Measurements from ENCODE around the gene EFR3B. TPM values are rescaled to one million over a fixed set of nuclear protein-coding genes. Genes with fewer than 3 reads are reported as not detected.
A peak's percentile ranks its signal among the peaks of the same experiment; 100 is the strongest.

EFR3B gene
- polyA plus RNA-seq, 2 of the 4 experiments (the other 2 are of a cell fraction) = 6.5 to 12.5 TPM

DNA sequence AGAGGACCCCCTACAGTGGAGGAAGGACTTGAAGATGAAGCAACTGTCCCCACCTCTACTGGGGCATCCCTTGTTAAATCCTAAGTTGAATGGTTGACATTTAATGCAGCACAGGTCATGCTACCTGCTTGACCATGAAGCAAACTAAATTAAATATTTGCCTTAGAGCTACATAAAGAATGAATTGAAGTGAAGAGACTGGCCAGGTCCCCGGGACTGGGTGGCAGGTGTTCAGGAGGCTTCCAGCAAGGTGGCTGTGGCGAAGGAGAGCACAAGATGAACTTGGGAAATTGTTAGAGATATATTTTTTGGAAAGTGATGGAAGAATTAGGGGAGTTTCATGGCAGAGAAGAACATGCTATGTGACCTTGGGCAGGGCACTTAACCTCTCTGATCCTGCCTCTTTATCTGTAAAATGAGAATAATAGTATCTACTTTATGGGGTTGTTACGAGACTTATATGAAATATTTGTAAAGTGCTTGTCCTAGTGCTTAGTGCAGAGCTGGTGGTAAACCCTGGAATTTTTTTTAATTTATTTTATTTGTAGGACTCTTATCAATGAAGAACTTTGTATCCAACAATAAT lies 37.3 kb downstream of the EFR3B start:
- ChIA-PET CTCF (interaction anchor here (1.0 to 10.3 kb wide), 8 partner anchors 24 to 105 kb away, joined by 3 to 65 read pairs (median 4); no protein-coding TSS in a partner anchor), POLR2A (interaction anchor here (1.0 to 1.3 kb wide), 2 partner anchors 27 to 38 kb away, joined by 4 to 9 read pairs; partner anchors contain the start of gene EFR3B)
- H3K4me2 ChIP-seq = peak overlapping the region; percentile 72
- H3K9me3 ChIP-seq = no peaks in the 10 kb centered on the region
- no peak for ATAC-seq
- 74% methylated on average over 3 of the region's 3 CpGs for WGBS (ENCODE audit: missing lambda C conversion rate)
- DNase-seq (ENCODE audit: low read depth in 1 of 2, low spot score in 1 of 2) = peak in 1 of 2 experiments; percentile 29
- peaks cover 22% of the 10 kb centered on the region for H3K4me1 ChIP-seq
- H3K27ac ChIP-seq = peak overlapping the region; percentile 0 to 69; a peak in 3 of 6 replicates
- H3K4me3 ChIP-seq = no peak overlapping the region
- FAIRE-seq = no peak
- TF ChIP-seq ZFP36 (IDR thresholded peaks at IDR 0.05; ENCODE audit: borderline replicate concordance, partially characterized antibody) (peak; percentile 37), POLR2A (IDR thresholded peaks at IDR 0.05; ENCODE audit: low read length) (no peak)

DNA sequence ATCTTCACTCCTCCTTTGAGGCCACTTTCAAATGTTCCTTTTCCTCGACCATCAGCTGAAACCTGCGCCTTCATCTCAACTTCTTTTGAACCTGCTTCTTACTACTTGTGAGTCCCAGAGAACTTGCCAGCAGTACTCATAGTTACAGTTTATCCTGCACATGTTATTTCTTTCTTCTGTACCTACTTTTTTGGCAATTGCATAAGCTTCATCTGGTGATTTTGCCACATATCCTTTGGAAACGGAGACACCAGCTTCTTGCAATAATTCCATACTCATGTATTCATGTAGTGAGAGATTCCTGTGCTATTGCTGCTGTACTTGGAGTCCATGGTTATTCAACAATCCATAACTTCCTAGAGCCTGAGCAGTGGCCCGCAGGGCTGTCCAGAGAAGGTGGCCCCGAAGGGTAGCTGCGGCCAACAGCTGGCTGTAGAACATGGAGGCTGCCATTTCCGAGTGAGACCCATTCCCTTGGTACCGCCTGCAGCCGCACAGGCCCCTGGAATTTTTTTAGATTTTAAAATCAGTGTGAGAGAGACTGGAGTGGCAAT lies 39.4 kb downstream of the EFR3B start:
- no peak for FAIRE-seq
- WGBS (ENCODE audit: missing lambda C conversion rate) = 90% methylated on average over 9 of the region's 9 CpGs
- ChIA-PET POLR2A (no interaction called here), CTCF (interaction anchor here (0.8 to 10.3 kb wide), 9 partner anchors 9 to 107 kb away, joined by 3 to 65 read pairs (median 3); no protein-coding TSS in a partner anchor)
- H3K4me3 ChIP-seq = no peak overlapping the region
- TF ChIP-seq POLR2A (IDR thresholded peaks at IDR 0.05; ENCODE audit: low read length) (no peak), MAFK (IDR thresholded peaks at IDR 0.05; ENCODE audit: partially characterized antibody) (no peak), ATOH8 (CRISPR knock-in tag; IDR thresholded peaks at IDR 0.05; ENCODE audit: low read depth) (no peak), FOSL2 (IDR thresholded peaks at IDR 0.05) (no peak), FOSL2 (CRISPR knock-in tag; IDR thresholded peaks at IDR 0.05) (no peak), E2F6 (IDR thresholded peaks at IDR 0.05; ENCODE audit: borderline replicate concordance, low read depth) (no peak), EHMT2 (IDR thresholded peaks at IDR 0.05; ENCODE audit: low read depth) (no peak)
- TF ChIP-seq, protein P1, sequence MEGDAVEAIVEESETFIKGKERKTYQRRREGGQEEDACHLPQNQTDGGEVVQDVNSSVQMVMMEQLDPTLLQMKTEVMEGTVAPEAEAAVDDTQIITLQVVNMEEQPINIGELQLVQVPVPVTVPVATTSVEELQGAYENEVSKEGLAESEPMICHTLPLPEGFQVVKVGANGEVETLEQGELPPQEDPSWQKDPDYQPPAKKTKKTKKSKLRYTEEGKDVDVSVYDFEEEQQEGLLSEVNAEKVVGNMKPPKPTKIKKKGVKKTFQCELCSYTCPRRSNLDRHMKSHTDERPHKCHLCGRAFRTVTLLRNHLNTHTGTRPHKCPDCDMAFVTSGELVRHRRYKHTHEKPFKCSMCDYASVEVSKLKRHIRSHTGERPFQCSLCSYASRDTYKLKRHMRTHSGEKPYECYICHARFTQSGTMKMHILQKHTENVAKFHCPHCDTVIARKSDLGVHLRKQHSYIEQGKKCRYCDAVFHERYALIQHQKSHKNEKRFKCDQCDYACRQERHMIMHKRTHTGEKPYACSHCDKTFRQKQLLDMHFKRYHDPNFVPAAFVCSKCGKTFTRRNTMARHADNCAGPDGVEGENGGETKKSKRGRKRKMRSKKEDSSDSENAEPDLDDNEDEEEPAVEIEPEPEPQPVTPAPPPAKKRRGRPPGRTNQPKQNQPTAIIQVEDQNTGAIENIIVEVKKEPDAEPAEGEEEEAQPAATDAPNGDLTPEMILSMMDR (IDR thresholded peaks at IDR 0.05) = no peak
- no peak for ATAC-seq
- H3K27ac ChIP-seq = no peak overlapping the region
- H3K4me1 ChIP-seq = peaks cover 22% of the 10 kb centered on the region
- DNase-seq (ENCODE audit: low read depth in 1 of 2, low spot score in 1 of 2) = no peak
- H3K9me3 ChIP-seq = no peaks in the 10 kb centered on the region
- H3K4me2 ChIP-seq = no peak overlapping the region

DNA sequence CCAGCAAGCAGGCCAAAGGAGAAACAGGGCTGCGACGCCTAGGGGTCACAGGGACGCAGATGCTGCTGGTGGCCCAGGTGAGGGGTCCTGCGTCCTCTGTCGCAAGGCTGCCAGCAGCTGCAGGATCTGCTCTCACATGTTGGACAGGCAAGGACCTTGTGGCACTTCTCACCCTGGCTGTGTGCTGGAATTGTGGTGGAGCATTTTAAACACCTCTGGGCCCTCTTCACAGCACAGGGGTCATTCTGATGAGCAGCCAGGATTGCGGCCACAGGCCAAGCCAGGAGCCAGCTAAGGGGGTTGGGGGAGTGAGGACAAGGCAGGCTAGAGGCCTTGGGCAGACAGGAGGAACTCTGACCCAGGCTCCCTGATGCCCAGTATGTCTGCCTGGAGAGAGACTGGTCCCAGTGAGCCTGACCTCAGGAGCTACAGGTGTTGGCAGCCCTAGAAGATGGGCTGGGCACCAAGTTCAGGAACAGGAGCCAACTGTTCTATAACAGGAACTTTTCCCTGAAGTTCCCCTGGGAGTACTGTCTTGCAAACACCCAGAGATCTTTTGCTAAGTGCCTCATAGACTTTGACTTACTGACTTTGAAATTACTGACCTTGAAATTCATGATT lies 40.2 kb downstream of the EFR3B start:
- 94% methylated on average over 6 of the region's 6 CpGs for WGBS (ENCODE audit: missing lambda C conversion rate)
- ATAC-seq (no peak), FAIRE-seq (no peak), DNase-seq (ENCODE audit: low read depth in 1 of 2, low spot score in 1 of 2) (no peak)
- Histone ChIP-seq H3K4me2 (no peak overlapping the region), H3K9me3 (no peaks in the 10 kb centered on the region), H3K27ac (peak overlapping the region in 1 of 2 experiments; percentile 9; a peak in 1 of 6 replicates), H3K4me1 (peaks cover 22% of the 10 kb centered on the region), H3K4me3 (no peak overlapping the region)
- CTCF ChIA-PET = interaction anchor here (1.0 to 10.3 kb wide), 8 partner anchors 10 to 108 kb away, joined by 3 to 65 read pairs (median 4); no protein-coding TSS in a partner anchor
- TF ChIP-seq NR3C1 (IDR thresholded peaks at IDR 0.05) (no peak), ELK1 (IDR thresholded peaks at IDR 0.05; ENCODE audit: low read depth, low read length) (no peak), NFE2L2 (conservative IDR thresholded peaks at IDR 0.05; ENCODE audit: low read length) (no peak), KDM1A (IDR thresholded peaks at IDR 0.05; ENCODE audit: low read depth) (no peak), SREBF2 (IDR thresholded peaks at IDR 0.05) (no peak), HES2 (IDR thresholded peaks at IDR 0.05) (no peak)
- TF ChIP-seq, protein P2, sequence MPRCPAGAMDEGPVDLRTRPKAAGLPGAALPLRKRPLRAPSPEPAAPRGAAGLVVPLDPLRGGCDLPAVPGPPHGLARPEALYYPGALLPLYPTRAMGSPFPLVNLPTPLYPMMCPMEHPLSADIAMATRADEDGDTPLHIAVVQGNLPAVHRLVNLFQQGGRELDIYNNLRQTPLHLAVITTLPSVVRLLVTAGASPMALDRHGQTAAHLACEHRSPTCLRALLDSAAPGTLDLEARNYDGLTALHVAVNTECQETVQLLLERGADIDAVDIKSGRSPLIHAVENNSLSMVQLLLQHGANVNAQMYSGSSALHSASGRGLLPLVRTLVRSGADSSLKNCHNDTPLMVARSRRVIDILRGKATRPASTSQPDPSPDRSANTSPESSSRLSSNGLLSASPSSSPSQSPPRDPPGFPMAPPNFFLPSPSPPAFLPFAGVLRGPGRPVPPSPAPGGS (IDR thresholded peaks at IDR 0.05) = no peak
- TF ChIP-seq, protein P3, sequence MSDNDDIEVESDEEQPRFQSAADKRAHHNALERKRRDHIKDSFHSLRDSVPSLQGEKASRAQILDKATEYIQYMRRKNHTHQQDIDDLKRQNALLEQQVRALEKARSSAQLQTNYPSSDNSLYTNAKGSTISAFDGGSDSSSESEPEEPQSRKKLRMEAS (IDR thresholded peaks at IDR 0.05) = no peak
- POLR2A ChIA-PET = no interaction called here
